Upper lobe of left lung (tissue), 4 donors: ENCODE measurements around the gene C16orf89.
A peak's percentile ranks its signal among the peaks of the same experiment; 100 is the strongest.

Source experiments
- EP300 ChIP-seq, 4 donors: sonication (generic); formaldehyde crosslinking; IDR thresholded peaks; one replicate each; pipeline ENCODE4 v1.5.1; 2017; ENCODE audit warnings: antibody characterized with exemption in 4 of 4, control low read depth in 2 of 4
- POLR2A ChIP-seq, 4 donors: fragments of 450-650 bp; IDR thresholded peaks; one replicate each; pipeline ENCODE4 v1.5.1; 2016 to 2017; ENCODE audit warnings: antibody characterized with exemption in 4 of 4, mild to moderate bottlenecking in 2 of 4
- POLR2AphosphoS5 ChIP-seq, 2 donors: sonication (generic); formaldehyde crosslinking; IDR thresholded peaks; one replicate each; pipeline ENCODE4 v1.5.1; 2017; ENCODE audit warnings: antibody characterized with exemption in 2 of 2
- TF ChIP-seq, protein P1 (sequence below), 6 experiments: fragments of 450-650 bp in 4 of 6; fragments of 200-600 bp in 2 of 6; sonication (generic) in 2 of 6; IDR thresholded peaks; one replicate each; pipeline ENCODE4 v1.5.1; 2016 to 2019; ENCODE audit warnings: antibody characterized with exemption in 6 of 6

DNA sequence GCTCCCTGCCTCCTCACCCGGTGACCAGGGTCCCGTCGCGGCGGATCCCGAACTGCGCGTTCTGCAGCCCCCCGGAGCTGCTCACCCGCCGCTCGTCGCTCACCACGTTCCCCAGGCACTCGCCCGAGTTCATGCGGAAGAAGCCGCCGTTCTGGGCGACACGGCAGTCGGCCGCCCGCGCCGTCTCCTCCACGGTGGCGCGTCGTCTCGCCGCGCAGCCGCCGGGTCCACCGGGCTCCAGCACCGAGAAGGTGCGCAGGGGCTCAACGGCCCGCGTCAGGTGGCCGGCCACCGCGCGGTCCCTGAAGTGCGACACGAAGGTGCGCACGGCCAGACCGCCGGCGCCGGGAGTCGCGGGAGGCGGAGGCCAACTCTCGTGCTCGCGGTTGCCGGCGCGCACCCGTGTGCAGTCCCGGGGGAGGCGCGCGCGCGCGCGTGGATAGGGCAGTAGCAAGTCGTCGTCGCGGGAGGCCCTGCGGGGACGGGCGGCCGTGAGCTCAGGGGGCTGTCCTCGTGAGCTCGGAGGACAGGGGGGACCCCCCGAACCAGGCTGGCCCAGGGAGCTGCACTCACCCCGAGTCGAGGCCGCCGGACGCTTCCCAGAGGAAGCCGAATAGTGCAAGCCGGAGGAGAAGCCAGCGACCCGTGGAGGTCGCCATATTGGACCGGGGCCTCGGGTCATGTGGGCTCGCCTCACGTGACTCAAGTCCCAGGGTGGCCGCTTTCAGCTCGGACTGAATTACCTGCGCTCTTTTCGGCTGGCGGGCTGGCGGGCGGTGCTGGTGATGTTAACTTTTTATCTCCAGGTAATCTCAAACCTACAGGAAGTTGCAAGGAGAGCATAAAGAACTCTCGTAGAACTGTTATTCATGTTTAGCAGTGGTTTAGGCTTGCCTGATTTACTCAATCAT is 32.2 kb downstream of the C16orf89 start, which contains the start of gene NAGPA:
- TF ChIP-seq, protein P1, sequence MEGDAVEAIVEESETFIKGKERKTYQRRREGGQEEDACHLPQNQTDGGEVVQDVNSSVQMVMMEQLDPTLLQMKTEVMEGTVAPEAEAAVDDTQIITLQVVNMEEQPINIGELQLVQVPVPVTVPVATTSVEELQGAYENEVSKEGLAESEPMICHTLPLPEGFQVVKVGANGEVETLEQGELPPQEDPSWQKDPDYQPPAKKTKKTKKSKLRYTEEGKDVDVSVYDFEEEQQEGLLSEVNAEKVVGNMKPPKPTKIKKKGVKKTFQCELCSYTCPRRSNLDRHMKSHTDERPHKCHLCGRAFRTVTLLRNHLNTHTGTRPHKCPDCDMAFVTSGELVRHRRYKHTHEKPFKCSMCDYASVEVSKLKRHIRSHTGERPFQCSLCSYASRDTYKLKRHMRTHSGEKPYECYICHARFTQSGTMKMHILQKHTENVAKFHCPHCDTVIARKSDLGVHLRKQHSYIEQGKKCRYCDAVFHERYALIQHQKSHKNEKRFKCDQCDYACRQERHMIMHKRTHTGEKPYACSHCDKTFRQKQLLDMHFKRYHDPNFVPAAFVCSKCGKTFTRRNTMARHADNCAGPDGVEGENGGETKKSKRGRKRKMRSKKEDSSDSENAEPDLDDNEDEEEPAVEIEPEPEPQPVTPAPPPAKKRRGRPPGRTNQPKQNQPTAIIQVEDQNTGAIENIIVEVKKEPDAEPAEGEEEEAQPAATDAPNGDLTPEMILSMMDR (IDR thresholded peaks at IDR 0.05), result peak in 1 of 6 experiments; percentile 6
- TF ChIP-seq EP300 (IDR thresholded peaks at IDR 0.05) (peak in 1 of 4 donors; percentile 64), POLR2AphosphoS5 (IDR thresholded peaks at IDR 0.05) (peak; percentile 89 to 92), POLR2A (IDR thresholded peaks at IDR 0.05) (peak in 2 of 4 donors; percentile 40 to 69)
